Keratinocyte (primary cell): ENCODE results near the gene MPZL1. TPM values are rescaled to one million over a fixed set of nuclear protein-coding genes. Genes with fewer than 3 reads are reported as not detected.

Source experiments
- DNase-seq: peaks from one replicate; pipeline ENCODE4 v3.0.0-alpha.2; 2011; ENCODE audit warnings: low read depth, missing footprints, low spot score
- FAIRE-seq: peaks from 2 replicates; lab custom pipeline; 2011; peaks lifted over from hg19 to GRCh38; lab: Jason Lieb, UNC
- H2AFZ ChIP-seq: 2 replicates; pipeline ENCODE4 v1.6.0; 2012; ENCODE audit warnings: low read length, control low read depth, inconsistent platforms; ENCODE audit not compliant: control insufficient read depth
- H3K27ac ChIP-seq: 2 replicates; pipeline ENCODE4 v1.5.1; 2011; ENCODE audit warnings: low read length; ENCODE audit not compliant: control insufficient read depth, insufficient read depth
- H3K27me3 ChIP-seq: 3 replicates; pipeline ENCODE4 v1.6.0; 2011; ENCODE audit warnings: low read length; ENCODE audit not compliant: control insufficient read depth, insufficient read depth; ENCODE audit errors: extremely low read depth
- H3K36me3 ChIP-seq, 2 experiments: 2 replicates in 1 of 2; 3 replicates in 1 of 2; pipeline ENCODE4 v1.5.1; 2011; ENCODE audit warnings: low read length in 2 of 2, mild to moderate bottlenecking in 1 of 2; ENCODE audit not compliant: control insufficient read depth in 2 of 2, insufficient read depth in 2 of 2; ENCODE audit errors: extremely low read depth in 1 of 2
- H3K4me1 ChIP-seq: 3 replicates; pipeline ENCODE4 v1.5.1; 2011; ENCODE audit warnings: low read length; ENCODE audit not compliant: control insufficient read depth, insufficient read depth; ENCODE audit errors: extremely low read depth
- H3K4me2 ChIP-seq: 3 replicates; pipeline ENCODE4 v1.6.0; 2011; ENCODE audit warnings: low read depth, low read length; ENCODE audit not compliant: control insufficient read depth, insufficient read depth; ENCODE audit errors: extremely low read depth
- H3K4me3 ChIP-seq, 3 experiments: fragments of 200-600 bp in 1 of 3; sonication (generic) in 1 of 3; 2 replicates in 2 of 3; 3 replicates in 1 of 3; pipeline ENCODE4 v1.5.1; 2011 to 2016; ENCODE audit warnings: low read length in 3 of 3, mild to moderate bottlenecking in 3 of 3, control low read depth in 2 of 3, inconsistent platforms in 1 of 3, low read depth in 1 of 3, mixed read lengths in 1 of 3, mixed run types in 1 of 3, moderate library complexity in 1 of 3; ENCODE audit not compliant: control insufficient read depth in 2 of 3, insufficient read depth in 2 of 3; ENCODE audit errors: extremely low read depth in 1 of 3
- H3K79me2 ChIP-seq: 2 replicates; pipeline ENCODE4 v1.6.0; 2012; ENCODE audit warnings: low read length; ENCODE audit not compliant: control insufficient read depth, insufficient read depth
- H3K9ac ChIP-seq: 3 replicates; pipeline ENCODE4 v1.6.0; 2011; ENCODE audit warnings: low read length; ENCODE audit not compliant: control insufficient read depth, insufficient read depth; ENCODE audit errors: extremely low read depth
- H3K9me1 ChIP-seq: 3 replicates; pipeline ENCODE4 v1.6.0; 2011; ENCODE audit warnings: low read length; ENCODE audit not compliant: control insufficient read depth, insufficient read depth; ENCODE audit errors: extremely low read depth
- H3K9me3 ChIP-seq: 2 replicates; pipeline ENCODE4 v1.5.1; 2012; ENCODE audit warnings: low read depth, low read length; ENCODE audit not compliant: control insufficient read depth
- H4K20me1 ChIP-seq: 3 replicates; pipeline ENCODE4 v1.6.0; 2011; ENCODE audit warnings: low read length; ENCODE audit not compliant: control insufficient read depth, insufficient read depth; ENCODE audit errors: extremely low read depth
- CTCF ChIP-seq, 3 experiments: IDR thresholded peaks in 1 of 3; conservative IDR thresholded peaks in 1 of 3; optimal IDR thresholded peaks in 1 of 3; 2 replicates in 2 of 3; 3 replicates in 1 of 3; pipeline versions ENCODE3 to v1.5.1; 2011; ENCODE audit warnings: low read length in 3 of 3, mild to moderate bottlenecking in 3 of 3, moderate library complexity in 2 of 3, control low read depth in 1 of 3, inconsistent platforms in 1 of 3; ENCODE audit not compliant: insufficient read depth in 2 of 3; ENCODE audit errors: extremely low read depth in 1 of 3
- EZH2 ChIP-seq: IDR thresholded peaks from one replicate; pipeline ENCODE4 v1.6.1; 2012; ENCODE audit warnings: inconsistent platforms, mild to moderate bottlenecking, low read length, moderate library complexity
- dilution Hi-C: fragments of 300-500 bp; cut with MboI; formaldehyde crosslinking; loops from one replicate; pipeline ENCODE4 v1.7.0; 2020; ENCODE audit warnings: low sequenced_read_pairs; ENCODE audit not compliant: extremely low pct_ligation_motif_present
- polyA plus RNA-seq, 5 experiments: library from polyadenylated mRNA; depleted of rRNA in 3 of 5; stranded (reverse) in 3 of 5; stranded (forward) in 1 of 5; unstranded in 1 of 5; fragments of >200 nt; gene quantifications; 1 replicate in 1 of 5; 2 replicates in 3 of 5; 3 replicates in 1 of 5; pipeline versions ENCODE4 v1.2.1 to v1.2.3, GENCODE V29; 2011 to 2012; ENCODE audit warnings: missing spikeins in 2 of 5, low read depth in 1 of 5, low replicate concordance in 1 of 5

MPZL1 gene
- polyA plus RNA-seq, 1 donor (not counting 4 experiments of a cell fraction or from before 2014, with no cell fraction given), result 195 TPM

GRCh38 chr1:167832693-167833092 is 110.9 kb downstream of the MPZL1 start:
- no peak overlapping the region for H3K4me3 ChIP-seq
- no peaks in the 10 kb centered on the region for H3K27me3 ChIP-seq
- H4K20me1 ChIP-seq, result no peaks in the 10 kb centered on the region
- H3K9ac ChIP-seq, result no peak overlapping the region
- H3K4me2 ChIP-seq, result no peak overlapping the region
- no peak overlapping the region for H2AFZ ChIP-seq
- TF ChIP-seq EZH2, result no peak
- TF ChIP-seq CTCF (optimal IDR thresholded peaks at IDR 0.05 in 1 of 3, IDR thresholded peaks at IDR 0.05 in 1 of 3, conservative IDR thresholded peaks at IDR 0.05 in 1 of 3; ENCODE audit: extremely low read depth in 1 of 3, insufficient read depth in 2 of 3, low read length in 3 of 3), result no peak
- H3K79me2 ChIP-seq, result no peaks in the 10 kb centered on the region
- dilution Hi-C loops, result no loop called here
- H3K36me3 ChIP-seq, result no peaks in the 10 kb centered on the region
- no peak overlapping the region for H3K27ac ChIP-seq
- H3K9me1 ChIP-seq, result no peaks in the 10 kb centered on the region
- DNase-seq (no peak), FAIRE-seq (no peak)
- no peaks in the 10 kb centered on the region for H3K9me3 ChIP-seq
- H3K4me1 ChIP-seq, result no peaks in the 10 kb centered on the region

- Histone ChIP-seq H3K27me3 (no peaks in the 10 kb centered on the region), H3K9me3 (no peaks in the 10 kb centered on the region), H3K79me2 (no peaks in the 10 kb centered on the region), H4K20me1 (no peaks in the 10 kb centered on the region), H2AFZ (no peak overlapping the region), H3K4me2 (no peak overlapping the region), H3K27ac (no peak overlapping the region), H3K4me3 (no peak overlapping the region), H3K9me1 (no peaks in the 10 kb centered on the region), H3K36me3 (no peaks in the 10 kb centered on the region), H3K9ac (no peak overlapping the region), H3K4me1 (no peaks in the 10 kb centered on the region)
- no peak for FAIRE-seq
- TF ChIP-seq EZH2, result no peak
- no peak for TF ChIP-seq CTCF (optimal IDR thresholded peaks at IDR 0.05 in 1 of 3, IDR thresholded peaks at IDR 0.05 in 1 of 3, conservative IDR thresholded peaks at IDR 0.05 in 1 of 3; ENCODE audit: extremely low read depth in 1 of 3, insufficient read depth in 2 of 3, low read length in 3 of 3)
- no peak for DNase-seq
- dilution Hi-C loops, result no loop called here
Measured at GRCh38 chr1:167833904-167834303, 112.1 kb downstream of the MPZL1 start.
